HCEC 1CT (cell line): ENCODE measurements around the gene ARL16.

Experiments used
- DNase-seq: peaks from one replicate; pipeline ENCODE4 v3.0.0-alpha.2; 2017

ARL16 gene

GRCh38 chr17:81638683-81639082 lies 44.9 kb downstream of the ARL16 start:
- no peak for DNase-seq

DNA sequence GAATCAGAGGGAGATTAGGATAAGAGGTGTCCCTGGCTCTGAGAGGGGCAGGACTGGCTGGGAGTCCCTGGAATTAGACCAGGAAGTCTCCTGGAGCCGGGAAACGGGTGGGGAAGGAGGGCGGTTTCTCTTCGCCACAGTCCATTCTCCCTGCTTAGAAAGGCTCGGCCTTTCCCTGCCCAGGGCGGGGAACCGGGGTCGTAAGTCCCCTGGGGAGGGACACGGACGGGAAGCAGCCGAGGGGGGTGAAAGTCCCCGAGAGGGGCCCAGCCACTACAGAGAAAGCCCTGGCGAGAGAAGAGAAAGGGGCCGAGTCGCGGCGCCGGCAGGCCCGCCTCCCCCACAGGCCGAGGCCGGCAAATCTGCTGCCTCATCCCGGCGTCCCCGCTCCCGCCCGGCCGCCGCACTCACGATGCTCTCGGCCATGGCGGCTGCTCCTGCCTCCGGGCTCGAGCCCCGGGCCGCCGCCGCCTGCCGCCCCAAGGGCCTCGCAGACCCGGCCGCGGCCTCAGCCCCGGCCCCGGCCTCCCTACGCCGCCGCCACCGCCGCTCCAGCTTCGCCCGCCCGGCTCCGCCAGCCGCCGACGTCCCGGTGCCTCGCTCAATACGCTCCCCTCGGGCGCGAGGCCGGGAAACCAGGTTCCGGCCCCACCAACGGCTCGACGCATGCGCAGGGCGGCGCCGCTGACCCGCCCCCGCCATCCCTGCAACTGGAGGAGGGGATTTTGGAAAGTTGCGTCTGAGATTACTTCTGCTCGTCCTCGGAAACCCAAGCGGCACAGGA lies 46.9 kb downstream of the ARL16 start, which contains the start of the genes NPLOC4 and TSPAN10:
Gene NPLOC4 (minus strand): TSS at position 608 of the 784 bp plus-strand sequence. CDS start 182 bp downstream, at position 426.
Gene TSPAN10 (plus strand): TSS at position 692 of the 784 bp plus-strand sequence. CDS start 5,217 bp downstream, outside the sequence.
- DNase-seq: peak; percentile 74

DNA sequence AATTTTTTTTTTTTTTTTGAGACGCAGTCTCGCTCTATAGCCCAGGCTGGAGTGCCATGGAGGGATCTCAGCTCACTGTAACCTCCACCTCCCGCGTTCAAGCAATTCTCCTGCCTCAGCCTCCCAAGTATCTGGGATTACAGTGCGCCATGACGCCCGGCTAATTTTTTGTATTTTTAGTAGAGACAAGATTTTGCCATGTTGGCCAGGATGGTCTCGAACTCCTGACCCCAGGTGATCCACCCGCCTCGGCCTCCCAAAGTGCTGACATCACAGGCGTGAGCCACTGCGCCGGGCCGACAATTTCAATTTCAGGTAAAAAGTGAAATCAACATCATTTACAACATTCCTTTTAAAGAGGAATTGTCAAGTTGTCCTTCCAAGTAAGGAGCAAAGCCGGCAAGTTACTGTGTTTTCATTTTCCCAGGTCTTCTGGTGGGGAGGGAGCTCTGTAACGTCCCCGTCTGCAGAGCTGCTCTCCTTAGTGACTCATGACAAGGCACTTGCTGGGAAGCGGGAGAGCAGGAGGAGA lies 47.6 kb downstream of the ARL16 start:
- DNase-seq: peak; percentile 35

- DNase-seq: no peak
These were observed 48.2 kb downstream of the ARL16 start for GRCh38 chr17:81635431-81635830.

GRCh38 chr17:81631482-81631881 lies 52.1 kb downstream of the ARL16 start:
- DNase-seq: no peak
